HepG2 (cell line): ENCODE data around the gene RRAD. TPM values are rescaled to one million over a fixed set of nuclear protein-coding genes. Genes with fewer than 3 reads are reported as not detected.

Experiments
- ATM ChIP-seq: fragments of 450-650 bp; IDR thresholded peaks from 2 replicates; pipeline ENCODE4 v1.7.1; 2017; ENCODE audit warnings: mild to moderate bottlenecking, borderline replicate concordance
- CBX5 ChIP-seq: sonication (generic); formaldehyde crosslinking; IDR thresholded peaks from 2 replicates; pipeline ENCODE4 v1.4.0; 2020; ENCODE audit warnings: missing genetic modification reagents, borderline replicate concordance
- HOXD1 ChIP-seq: sonication (generic); formaldehyde crosslinking; IDR thresholded peaks from 2 replicates; pipeline ENCODE4 v1.5.0; 2020; ENCODE audit warnings: missing genetic modification reagents
- KMT2A ChIP-seq: sonication (generic); formaldehyde crosslinking; IDR thresholded peaks from 2 replicates; pipeline ENCODE4 v1.4.0; 2020; ENCODE audit warnings: missing genetic modification reagents
- SRSF4 ChIP-seq: fragments of 200-400 bp; formaldehyde crosslinking; IDR thresholded peaks from one replicate; pipeline ENCODE4 v1.6.1; 2018; ENCODE audit warnings: mild to moderate bottlenecking, low read depth, low read length, moderate library complexity; ENCODE audit not compliant: poor library complexity, severe bottlenecking
- TEF ChIP-seq: sonication (generic); formaldehyde crosslinking; IDR thresholded peaks from 2 replicates; pipeline ENCODE4 v1.5.0; 2020; ENCODE audit warnings: missing genetic modification reagents
- TRIM24 ChIP-seq: sonication (generic); formaldehyde crosslinking; IDR thresholded peaks from 2 replicates; pipeline ENCODE4 v1.8.0; 2022; ENCODE audit warnings: mild to moderate bottlenecking, missing genetic modification reagents
- ZNF256 ChIP-seq: sonication (generic); formaldehyde crosslinking; conservative IDR thresholded peaks from 2 replicates; pipeline ENCODE4 v1.4.0; 2020; ENCODE audit warnings: missing genetic modification reagents
- ZNF292 ChIP-seq: sonication (generic); formaldehyde crosslinking; IDR thresholded peaks from 2 replicates; pipeline ENCODE4 v1.8.1; 2022; ENCODE audit warnings: mild to moderate bottlenecking, low read depth, missing genetic modification reagents, borderline replicate concordance
- ZNF318 ChIP-seq: sonication (generic); formaldehyde crosslinking; IDR thresholded peaks from 2 replicates; pipeline ENCODE4 v1.4.0; 2020; ENCODE audit warnings: mild to moderate bottlenecking, missing genetic modification reagents
- ZNF577 ChIP-seq: sonication (generic); formaldehyde crosslinking; IDR thresholded peaks from 2 replicates; pipeline ENCODE4 v1.4.0; 2020; ENCODE audit warnings: mild to moderate bottlenecking, low read depth, missing genetic modification reagents, borderline replicate concordance
- ZSCAN22 ChIP-seq: sonication (generic); formaldehyde crosslinking; IDR thresholded peaks from 2 replicates; pipeline ENCODE4 v1.4.0; 2020; ENCODE audit warnings: mild to moderate bottlenecking, missing genetic modification reagents
- polyA plus RNA-seq, 8 experiments: library from polyadenylated mRNA; depleted of rRNA in 3 of 8; stranded (reverse) in 7 of 8; unstranded in 1 of 8; fragments of >200 nt; fragmentation: Illumina TruSeq in 4 of 8; extraction: Trizol in 4 of 8; gene quantifications; 2 replicates each; pipeline versions ENCODE4 v1.2.1 to v1.2.3, GENCODE V29; 2011 to 2016; ENCODE audit warnings: low read depth in 4 of 8, missing spikeins in 1 of 8, mixed read lengths in 1 of 8; ENCODE audit not compliant: insufficient read depth in 1 of 8
- total RNA-seq, 5 experiments: library from RNA; depleted of rRNA; stranded (reverse); fragments of >200 nt; fragmentation: Illumina TruSeq; extraction: Trizol; gene quantifications; 2 replicates each; pipeline ENCODE4 v1.2.3, GENCODE V29; 2016; ENCODE audit warnings: low read depth in 1 of 5
- TF ChIP-seq, protein P1 (sequence below): sonication (generic); formaldehyde crosslinking; IDR thresholded peaks from 2 replicates; pipeline ENCODE4 v1.5.1; 2020; ENCODE audit warnings: mild to moderate bottlenecking, missing genetic modification reagents, borderline replicate concordance

Gene RRAD
- total and polyA plus RNA-seq, 2 of the 13 experiments (the other 11 are each of a cell fraction or from before 2014, with no cell fraction given), result 0.80 to 1.1 TPM

GRCh38 chr16:66918803-66919568 is 6.3 kb downstream of the RRAD start, which contains the start of gene CDH16 (continued):
- no peak for TF ChIP-seq ZNF318 (CRISPR knock-in tag)
- TF ChIP-seq CBX5 (CRISPR knock-in tag), result no peak
- TF ChIP-seq ATM, result no peak
- 0 out of 2 replicates have a peak, but pooled peaks have one; percentile 29 for TF ChIP-seq ZNF292 (CRISPR knock-in tag)
- 0 out of 2 replicates have a peak, but pooled peaks have one; percentile 1 for TF ChIP-seq KMT2A (CRISPR knock-in tag)
- TF ChIP-seq, protein P1, sequence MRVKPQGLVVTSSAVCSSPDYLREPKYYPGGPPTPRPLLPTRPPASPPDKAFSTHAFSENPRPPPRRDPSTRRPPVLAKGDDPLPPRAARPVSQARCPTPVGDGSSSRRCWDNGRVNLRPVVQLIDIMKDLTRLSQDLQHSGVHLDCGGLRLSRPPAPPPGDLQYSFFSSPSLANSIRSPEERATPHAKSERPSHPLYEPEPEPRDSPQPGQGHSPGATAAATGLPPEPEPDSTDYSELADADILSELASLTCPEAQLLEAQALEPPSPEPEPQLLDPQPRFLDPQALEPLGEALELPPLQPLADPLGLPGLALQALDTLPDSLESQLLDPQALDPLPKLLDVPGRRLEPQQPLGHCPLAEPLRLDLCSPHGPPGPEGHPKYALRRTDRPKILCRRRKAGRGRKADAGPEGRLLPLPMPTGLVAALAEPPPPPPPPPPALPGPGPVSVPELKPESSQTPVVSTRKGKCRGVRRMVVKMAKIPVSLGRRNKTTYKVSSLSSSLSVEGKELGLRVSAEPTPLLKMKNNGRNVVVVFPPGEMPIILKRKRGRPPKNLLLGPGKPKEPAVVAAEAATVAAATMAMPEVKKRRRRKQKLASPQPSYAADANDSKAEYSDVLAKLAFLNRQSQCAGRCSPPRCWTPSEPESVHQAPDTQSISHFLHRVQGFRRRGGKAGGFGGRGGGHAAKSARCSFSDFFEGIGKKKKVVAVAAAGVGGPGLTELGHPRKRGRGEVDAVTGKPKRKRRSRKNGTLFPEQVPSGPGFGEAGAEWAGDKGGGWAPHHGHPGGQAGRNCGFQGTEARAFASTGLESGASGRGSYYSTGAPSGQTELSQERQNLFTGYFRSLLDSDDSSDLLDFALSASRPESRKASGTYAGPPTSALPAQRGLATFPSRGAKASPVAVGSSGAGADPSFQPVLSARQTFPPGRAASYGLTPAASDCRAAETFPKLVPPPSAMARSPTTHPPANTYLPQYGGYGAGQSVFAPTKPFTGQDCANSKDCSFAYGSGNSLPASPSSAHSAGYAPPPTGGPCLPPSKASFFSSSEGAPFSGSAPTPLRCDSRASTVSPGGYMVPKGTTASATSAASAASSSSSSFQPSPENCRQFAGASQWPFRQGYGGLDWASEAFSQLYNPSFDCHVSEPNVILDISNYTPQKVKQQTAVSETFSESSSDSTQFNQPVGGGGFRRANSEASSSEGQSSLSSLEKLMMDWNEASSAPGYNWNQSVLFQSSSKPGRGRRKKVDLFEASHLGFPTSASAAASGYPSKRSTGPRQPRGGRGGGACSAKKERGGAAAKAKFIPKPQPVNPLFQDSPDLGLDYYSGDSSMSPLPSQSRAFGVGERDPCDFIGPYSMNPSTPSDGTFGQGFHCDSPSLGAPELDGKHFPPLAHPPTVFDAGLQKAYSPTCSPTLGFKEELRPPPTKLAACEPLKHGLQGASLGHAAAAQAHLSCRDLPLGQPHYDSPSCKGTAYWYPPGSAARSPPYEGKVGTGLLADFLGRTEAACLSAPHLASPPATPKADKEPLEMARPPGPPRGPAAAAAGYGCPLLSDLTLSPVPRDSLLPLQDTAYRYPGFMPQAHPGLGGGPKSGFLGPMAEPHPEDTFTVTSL (CRISPR knock-in tag), result no peak
- no peak for TF ChIP-seq TEF (CRISPR knock-in tag)
- no peak for TF ChIP-seq TRIM24
- TF ChIP-seq ZNF256, result no peak
- no peak for TF ChIP-seq ZNF577 (CRISPR knock-in tag)
- TF ChIP-seq SRSF4, result no peak
- peak; percentile 97 for TF ChIP-seq ZSCAN22 (CRISPR knock-in tag)
- no peak for TF ChIP-seq HOXD1 (CRISPR knock-in tag)
